ENCODE results near the gene ANXA2.

GRCh38 chr15:60346653-60347052 lies 51.1 kb downstream of the ANXA2 start:
- TF ChIP-seq CTCF (IDR thresholded peaks at IDR 0.05) (no peak), POLR2AphosphoS5 (IDR thresholded peaks at IDR 0.05; ENCODE audit: low read depth, low read length) (no peak), SIN3A (IDR thresholded peaks at IDR 0.05; ENCODE audit: borderline replicate concordance, insufficient read depth, low read depth, low read length) (no peak), TCF7L2 (IDR thresholded peaks at IDR 0.05; ENCODE audit: low read depth, low read length) (no peak)
- TF ChIP-seq, protein P1, sequence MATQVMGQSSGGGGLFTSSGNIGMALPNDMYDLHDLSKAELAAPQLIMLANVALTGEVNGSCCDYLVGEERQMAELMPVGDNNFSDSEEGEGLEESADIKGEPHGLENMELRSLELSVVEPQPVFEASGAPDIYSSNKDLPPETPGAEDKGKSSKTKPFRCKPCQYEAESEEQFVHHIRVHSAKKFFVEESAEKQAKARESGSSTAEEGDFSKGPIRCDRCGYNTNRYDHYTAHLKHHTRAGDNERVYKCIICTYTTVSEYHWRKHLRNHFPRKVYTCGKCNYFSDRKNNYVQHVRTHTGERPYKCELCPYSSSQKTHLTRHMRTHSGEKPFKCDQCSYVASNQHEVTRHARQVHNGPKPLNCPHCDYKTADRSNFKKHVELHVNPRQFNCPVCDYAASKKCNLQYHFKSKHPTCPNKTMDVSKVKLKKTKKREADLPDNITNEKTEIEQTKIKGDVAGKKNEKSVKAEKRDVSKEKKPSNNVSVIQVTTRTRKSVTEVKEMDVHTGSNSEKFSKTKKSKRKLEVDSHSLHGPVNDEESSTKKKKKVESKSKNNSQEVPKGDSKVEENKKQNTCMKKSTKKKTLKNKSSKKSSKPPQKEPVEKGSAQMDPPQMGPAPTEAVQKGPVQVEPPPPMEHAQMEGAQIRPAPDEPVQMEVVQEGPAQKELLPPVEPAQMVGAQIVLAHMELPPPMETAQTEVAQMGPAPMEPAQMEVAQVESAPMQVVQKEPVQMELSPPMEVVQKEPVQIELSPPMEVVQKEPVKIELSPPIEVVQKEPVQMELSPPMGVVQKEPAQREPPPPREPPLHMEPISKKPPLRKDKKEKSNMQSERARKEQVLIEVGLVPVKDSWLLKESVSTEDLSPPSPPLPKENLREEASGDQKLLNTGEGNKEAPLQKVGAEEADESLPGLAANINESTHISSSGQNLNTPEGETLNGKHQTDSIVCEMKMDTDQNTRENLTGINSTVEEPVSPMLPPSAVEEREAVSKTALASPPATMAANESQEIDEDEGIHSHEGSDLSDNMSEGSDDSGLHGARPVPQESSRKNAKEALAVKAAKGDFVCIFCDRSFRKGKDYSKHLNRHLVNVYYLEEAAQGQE (IDR thresholded peaks at IDR 0.05; ENCODE audit: insufficient read depth in 1 of 2, low read depth in 2 of 2, low read length in 1 of 2) = no peak

All from Panc1 (cell line).